CD4-positive, alpha-beta T cell treated with Interferon gamma for 1 hour (primary cell): ENCODE results near the gene ZFAND2B.
A peak's percentile ranks its signal among the peaks of the same experiment; 100 is the strongest.

Source experiments
- DNase-seq: peaks from one replicate; pipeline ENCODE4 v3.0.0-alpha.2; 2020

ZFAND2B gene

GRCh38 chr2:219221957-219222518, 15.5 kb downstream of the ZFAND2B start:
- no peak for DNase-seq

DNA sequence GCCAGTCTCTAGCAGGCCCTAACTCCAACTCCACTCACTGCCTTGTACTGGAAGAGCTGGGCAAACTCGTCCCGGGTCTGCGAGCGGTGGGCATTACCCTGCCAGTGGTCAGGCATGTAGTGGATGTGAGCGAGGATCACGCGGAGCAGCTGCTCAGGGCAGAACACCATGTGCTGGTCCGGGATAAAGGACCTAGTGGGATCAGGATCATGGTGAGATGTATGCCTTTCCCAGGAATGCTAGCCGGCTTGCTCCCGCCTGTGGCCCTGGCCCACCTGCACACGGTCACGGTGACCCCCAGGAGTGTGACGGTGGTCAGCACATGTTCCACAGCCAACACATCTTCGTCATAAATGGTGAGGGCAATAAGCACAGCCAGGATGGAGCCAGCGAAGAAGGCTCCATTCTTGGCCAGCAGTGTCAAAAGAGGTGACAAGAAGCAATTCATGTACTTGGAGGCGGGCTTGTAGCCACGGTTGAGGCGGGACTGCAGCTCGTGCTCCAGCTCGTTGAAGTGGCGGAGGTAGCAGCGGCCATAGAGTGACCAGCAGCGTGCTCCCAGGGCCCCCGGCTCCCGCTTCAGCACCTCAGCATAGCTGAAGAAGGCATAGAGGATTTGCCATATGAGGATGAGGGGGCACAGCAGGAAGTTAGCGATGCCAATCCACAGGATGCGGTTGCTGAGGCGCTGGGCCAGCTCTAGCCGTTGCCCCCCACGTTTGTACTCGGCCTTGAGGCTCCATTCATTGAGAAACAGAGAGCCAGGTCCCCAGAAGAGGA, 17.4 kb downstream of the ZFAND2B start:
- no peak for DNase-seq

GRCh38 chr2:219225350-219225749, 18.8 kb downstream of the ZFAND2B start:
- no peak for DNase-seq

GRCh38 chr2:219228041-219228910, 21.7 kb downstream of the ZFAND2B start:
- no peak for DNase-seq

- no peak for DNase-seq
These were observed 22.3 kb downstream of the ZFAND2B start for GRCh38 chr2:219228911-219229304.

GRCh38 chr2:219229305-219230058, 22.9 kb downstream of the ZFAND2B start, which contains the start of the genes ANKZF1 and ATG9A:
TSS of gene ANKZF1 (plus strand) at chr2:219229806. CDS start at chr2:219230258, 452 bp downstream.
TSS of gene ATG9A (minus strand) at chr2:219229636. CDS start at chr2:219228024, 1,612 bp downstream.
- peak; percentile 98 for DNase-seq

DNA sequence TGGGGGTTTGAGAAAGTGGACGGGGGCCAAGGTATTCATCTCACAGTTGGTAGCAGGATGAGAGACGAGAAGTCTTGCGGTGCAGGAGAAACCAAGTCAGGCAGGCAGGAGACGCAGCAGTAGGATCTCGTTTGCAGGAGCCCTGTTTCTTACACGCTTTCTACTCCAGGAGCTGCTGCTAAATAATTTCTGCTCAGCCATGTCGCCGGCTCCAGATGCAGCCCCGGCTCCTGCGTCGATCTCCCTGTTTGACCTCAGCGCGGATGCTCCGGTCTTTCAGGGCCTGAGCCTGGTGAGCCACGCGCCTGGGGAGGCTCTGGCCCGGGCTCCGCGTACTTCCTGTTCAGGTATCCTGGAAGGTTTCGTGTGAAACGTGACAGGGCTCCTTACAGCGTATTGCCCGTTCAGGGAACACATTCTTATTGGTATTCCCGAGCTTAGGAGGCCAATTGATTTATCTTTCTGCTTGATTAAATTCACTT, 23.5 kb downstream of the ZFAND2B start:
- DNase-seq, result no peak

GRCh38 chr2:219234331-219234730, 27.7 kb downstream of the ZFAND2B start:
- no peak for DNase-seq

GRCh38 chr2:219243291-219243761, 36.7 kb downstream of the ZFAND2B start:
- peak; percentile 34 for DNase-seq

GRCh38 chr2:219244789-219245147, 38.2 kb downstream of the ZFAND2B start:
- no peak for DNase-seq

GRCh38 chr2:219245148-219245898, 38.7 kb downstream of the ZFAND2B start, which contains the start of the genes GLB1L and STK16:
TSS of gene GLB1L (minus strand) at chr2:219245444. CDS start at chr2:219243573, 1,871 bp downstream.
TSS of gene STK16 (plus strand) at chr2:219245479. CDS start at chr2:219246000, 521 bp downstream.
- peak; percentile 87 for DNase-seq

DNA sequence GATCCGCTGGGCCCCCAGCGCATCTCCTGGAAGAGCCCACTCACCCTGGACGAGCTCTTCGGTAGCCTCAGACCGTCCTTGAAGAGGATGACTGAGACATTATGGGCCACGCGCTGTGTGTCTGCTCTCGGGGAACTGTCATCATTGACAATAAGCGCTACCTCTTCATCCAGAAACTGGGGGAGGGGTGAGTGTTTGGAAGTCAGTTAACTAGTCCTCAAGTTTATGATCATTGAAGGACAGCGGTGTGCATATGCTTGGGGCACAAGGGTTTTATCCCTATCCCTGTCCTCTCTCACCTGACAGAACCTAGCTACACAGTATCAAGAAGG, 39.3 kb downstream of the ZFAND2B start:
- DNase-seq, result no peak

- DNase-seq, result no peak
These were observed 40.0 kb downstream of the ZFAND2B start for GRCh38 chr2:219246559-219246958.

DNA sequence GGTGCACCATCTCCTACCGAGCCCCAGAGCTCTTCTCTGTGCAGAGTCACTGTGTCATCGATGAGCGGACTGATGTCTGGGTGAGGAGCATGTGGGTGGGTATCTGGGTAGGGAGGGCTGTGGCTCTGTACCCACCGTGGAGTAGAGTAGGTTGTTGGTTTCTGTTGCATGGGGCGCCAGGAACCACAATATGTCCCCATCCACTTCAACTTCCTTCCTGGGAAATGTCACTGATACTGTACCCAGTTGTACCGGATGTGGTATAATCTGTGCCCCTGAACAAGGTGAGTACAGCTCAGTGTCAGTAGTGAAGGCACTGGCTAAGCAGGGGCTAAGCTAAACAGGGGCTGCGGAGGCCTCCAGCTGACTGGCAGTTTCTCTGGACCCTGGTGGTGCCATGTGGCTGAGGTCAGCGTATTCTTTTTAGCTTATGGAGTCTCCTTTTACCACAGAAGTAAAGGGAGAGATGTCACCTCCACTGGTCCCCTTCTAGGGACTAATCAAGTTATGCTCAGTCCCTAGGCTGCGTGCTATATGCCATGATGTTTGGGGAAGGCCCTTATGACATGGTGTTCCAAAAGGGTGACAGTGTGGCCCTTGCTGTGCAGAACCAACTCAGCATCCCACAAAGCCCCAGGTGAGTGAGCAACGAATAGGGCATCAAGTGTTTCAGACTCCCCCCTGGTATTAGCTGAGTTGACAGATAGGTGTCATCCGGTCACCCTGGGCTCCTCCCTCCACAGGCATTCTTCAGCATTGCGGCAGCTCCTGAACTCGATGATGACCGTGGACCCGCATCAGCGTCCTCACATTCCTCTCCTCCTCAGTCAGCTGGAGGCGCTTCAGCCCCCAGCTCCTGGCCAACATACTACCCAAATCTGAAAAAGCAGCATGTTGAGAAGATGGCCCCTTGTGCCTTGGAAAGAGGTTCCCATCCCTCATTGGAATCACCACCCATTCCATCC, 41.4 kb downstream of the ZFAND2B start:
- DNase-seq, result peak; percentile 61

DNA sequence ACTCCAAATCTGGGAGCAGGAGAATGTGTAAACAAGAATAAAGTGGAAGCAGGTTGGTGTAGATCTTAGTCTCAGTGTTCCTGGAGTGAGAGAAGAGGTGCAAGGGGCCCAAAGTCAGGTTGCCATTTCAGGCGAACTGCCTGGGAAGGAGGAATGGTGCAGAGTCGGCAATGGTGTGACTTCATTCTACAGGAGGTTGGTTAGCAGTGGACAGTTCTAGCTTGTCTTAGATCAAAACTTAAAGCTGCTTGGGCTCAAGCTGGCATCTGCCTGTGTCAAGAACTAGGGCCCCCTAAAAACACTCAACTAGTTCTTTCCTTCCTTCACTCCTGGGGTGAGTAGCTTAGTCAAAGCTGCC, 42.2 kb downstream of the ZFAND2B start:
- no peak for DNase-seq

DNA sequence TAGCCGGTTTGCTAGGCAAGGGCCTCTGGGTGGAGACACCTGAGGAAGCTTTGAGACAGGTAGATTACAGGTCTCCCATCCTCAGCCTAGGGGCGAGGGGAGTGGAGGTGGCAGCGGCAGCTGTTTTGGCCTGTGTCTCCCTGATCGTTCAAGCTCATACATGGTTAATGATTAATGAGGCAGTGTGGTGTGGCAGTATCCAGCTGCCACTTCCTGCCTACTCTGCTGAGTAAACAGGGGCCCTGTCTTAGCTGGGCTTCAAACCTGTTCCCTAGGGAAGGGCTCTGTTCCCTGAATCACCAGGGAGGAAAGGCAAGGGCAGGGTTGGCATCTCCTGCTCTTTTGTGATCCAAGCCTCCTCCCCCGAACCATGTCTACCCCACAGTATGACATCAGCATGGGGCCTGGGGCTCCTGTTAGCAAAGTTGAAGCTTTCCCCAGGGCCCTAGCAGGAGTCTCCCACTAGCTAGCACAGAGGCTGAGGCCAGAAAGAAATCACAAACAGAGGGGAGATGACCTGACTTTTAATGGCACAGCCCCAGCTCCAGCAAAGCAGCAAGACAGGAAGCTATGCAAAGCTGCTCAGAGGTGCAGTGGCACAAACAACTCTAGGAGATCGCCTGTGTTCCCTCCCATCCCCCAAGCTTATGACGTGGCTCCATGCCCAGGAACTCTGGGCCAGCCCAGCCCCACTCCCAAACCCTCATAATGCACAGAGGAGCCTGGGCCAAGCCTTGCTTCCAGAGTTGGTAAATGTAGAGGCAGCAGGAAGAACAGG, 42.8 kb downstream of the ZFAND2B start:
- peak; percentile 67 for DNase-seq

DNA sequence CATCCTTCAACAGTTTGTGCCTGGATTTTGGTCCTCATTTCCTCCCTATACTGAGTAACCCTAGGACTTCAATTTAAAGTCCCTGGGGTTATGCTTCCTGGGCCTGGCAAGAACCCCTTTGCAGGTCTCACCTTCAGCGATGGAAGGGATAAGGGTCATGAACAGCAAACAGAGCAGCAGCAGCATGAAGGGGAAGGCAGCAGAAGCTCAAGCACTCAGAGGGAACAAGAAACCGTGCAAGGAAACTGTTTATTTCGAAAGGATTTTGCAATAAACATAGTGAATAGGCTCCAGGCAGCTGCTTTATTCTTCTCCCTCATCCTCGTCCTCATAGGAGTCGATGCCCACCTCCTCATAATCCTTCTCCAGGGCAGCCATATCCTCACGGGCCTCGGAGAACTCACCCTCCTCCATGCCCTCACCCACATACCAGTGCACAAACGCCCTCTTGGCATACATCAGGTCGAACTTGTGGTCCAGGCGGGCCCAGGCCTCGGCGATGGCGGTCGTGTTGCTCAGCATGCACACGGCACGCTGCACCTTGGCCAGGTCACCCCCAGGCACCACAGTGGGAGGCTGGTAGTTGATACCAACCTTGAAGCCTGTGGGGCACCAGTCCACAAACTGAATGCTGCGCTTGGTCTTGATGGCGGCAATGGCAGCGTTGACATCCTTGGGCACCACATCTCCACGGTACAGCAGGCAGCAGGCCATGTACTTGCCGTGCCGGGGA, 43.6 kb downstream of the ZFAND2B start:
- no peak for DNase-seq

- no peak for DNase-seq
These were observed 45.1 kb downstream of the ZFAND2B start for GRCh38 chr2:219251656-219252055.

- DNase-seq, result no peak
These were observed 45.5 kb downstream of the ZFAND2B start for GRCh38 chr2:219252084-219252483.
